ENCODE results near the gene KRT39. TPM values are rescaled to one million over a fixed set of nuclear protein-coding genes. Genes with fewer than 3 reads are reported as not detected.

KRT39 gene
- total and polyA plus RNA-seq, 2 of the 8 experiments (the other 6 are each of a cell fraction or from before 2014, with no cell fraction given), result not detected

Small RNA genes lying within 50 kb of the gene (small RNA-seq; reads per million reads assigned to genes)
- gene KRTAP3-4P (ENCODE audit: insufficient read depth), result not detected

Other genes with a start within 250 kb of the KRT39 start
Only the 30 nearest of the 33 such genes appear.
- gene KRT26, start 194.7 kb downstream of the KRT39 start, total RNA-seq (2021; fragmentation: NEBNext Ultra II Directional; extraction: Animal tissue kit (Norgen Biotek cat#: 25700)), result not detected in 2 replicates
- gene KRT26, start 194.7 kb downstream of the KRT39 start, polyA plus RNA-seq (2011; rRNA removed), result not detected in 2 replicates
- not detected in 2 replicates for gene KRT27, start 184.4 kb downstream of the KRT39 start, total RNA-seq (2021; fragmentation: NEBNext Ultra II Directional; extraction: Animal tissue kit (Norgen Biotek cat#: 25700))
- not detected in 2 replicates for gene KRT27, start 184.4 kb downstream of the KRT39 start, polyA plus RNA-seq (2011; rRNA removed)
- not detected in 2 replicates for gene KRT28, start 167.0 kb downstream of the KRT39 start, total RNA-seq (2021; fragmentation: NEBNext Ultra II Directional; extraction: Animal tissue kit (Norgen Biotek cat#: 25700))
- gene KRT28, start 167.0 kb downstream of the KRT39 start, polyA plus RNA-seq (2011; rRNA removed), result not detected in 2 replicates
- 31.3 and 39.4 TPM in 2 replicates for gene KRT10, start 144.3 kb downstream of the KRT39 start, total RNA-seq (2021; fragmentation: NEBNext Ultra II Directional; extraction: Animal tissue kit (Norgen Biotek cat#: 25700))
- gene KRT10, start 144.3 kb downstream of the KRT39 start, polyA plus RNA-seq (2011; rRNA removed), result 2.4 and 3.5 TPM in 2 replicates
- gene KRT12, start 99.7 kb downstream of the KRT39 start, total RNA-seq (2021; fragmentation: NEBNext Ultra II Directional; extraction: Animal tissue kit (Norgen Biotek cat#: 25700)), result not detected in 2 replicates
- gene KRT12, start 99.7 kb downstream of the KRT39 start, polyA plus RNA-seq (2011; rRNA removed), result 0.03 TPM in 1 of 2 replicates, not detected in the other
- not detected in 2 replicates for gene KRT20, start 81.7 kb downstream of the KRT39 start, total RNA-seq (2021; fragmentation: NEBNext Ultra II Directional; extraction: Animal tissue kit (Norgen Biotek cat#: 25700))
- not detected in 2 replicates for gene KRT20, start 81.7 kb downstream of the KRT39 start, polyA plus RNA-seq (2011; rRNA removed)
- gene KRT23, start 29.3 kb downstream of the KRT39 start, total RNA-seq (2021; fragmentation: NEBNext Ultra II Directional; extraction: Animal tissue kit (Norgen Biotek cat#: 25700)), result not detected in 2 replicates
- not detected in 2 replicates for gene KRT23, start 29.3 kb downstream of the KRT39 start, polyA plus RNA-seq (2011; rRNA removed)
- not detected in 2 replicates for gene KRT40, start 17.4 kb upstream of the KRT39 start, total RNA-seq (2021; fragmentation: NEBNext Ultra II Directional; extraction: Animal tissue kit (Norgen Biotek cat#: 25700))
- not detected in 2 replicates for gene KRT40, start 17.4 kb upstream of the KRT39 start, polyA plus RNA-seq (2011; rRNA removed)
- not detected in 2 replicates for gene KRTAP3-3, start 27.2 kb upstream of the KRT39 start, total RNA-seq (2021; fragmentation: NEBNext Ultra II Directional; extraction: Animal tissue kit (Norgen Biotek cat#: 25700))
- gene KRTAP3-3, start 27.2 kb upstream of the KRT39 start, polyA plus RNA-seq (2011; rRNA removed), result not detected in 2 replicates
- gene KRTAP3-2, start 33.0 kb upstream of the KRT39 start, total RNA-seq (2021; fragmentation: NEBNext Ultra II Directional; extraction: Animal tissue kit (Norgen Biotek cat#: 25700)), result not detected in 2 replicates
- not detected in 2 replicates for gene KRTAP3-2, start 33.0 kb upstream of the KRT39 start, polyA plus RNA-seq (2011; rRNA removed)
- gene KRTAP3-1, start 42.2 kb upstream of the KRT39 start, total RNA-seq (2021; fragmentation: NEBNext Ultra II Directional; extraction: Animal tissue kit (Norgen Biotek cat#: 25700)), result not detected in 2 replicates
- gene KRTAP3-1, start 42.2 kb upstream of the KRT39 start, polyA plus RNA-seq (2011; rRNA removed), result not detected in 2 replicates
- gene KRTAP1-5, start 60.3 kb upstream of the KRT39 start, total RNA-seq (2021; fragmentation: NEBNext Ultra II Directional; extraction: Animal tissue kit (Norgen Biotek cat#: 25700)), result not detected in 2 replicates
- gene KRTAP1-5, start 60.3 kb upstream of the KRT39 start, polyA plus RNA-seq (2011; rRNA removed), result not detected in 2 replicates
- gene KRTAP1-4, start 63.2 kb upstream of the KRT39 start, total RNA-seq (2021; fragmentation: NEBNext Ultra II Directional; extraction: Animal tissue kit (Norgen Biotek cat#: 25700)), result not detected in 2 replicates
- gene KRTAP1-4, start 63.2 kb upstream of the KRT39 start, polyA plus RNA-seq (2011; rRNA removed), result not detected in 2 replicates
- not detected in 2 replicates for gene KRTAP1-3, start 67.9 kb upstream of the KRT39 start, total RNA-seq (2021; fragmentation: NEBNext Ultra II Directional; extraction: Animal tissue kit (Norgen Biotek cat#: 25700))
- not detected in 2 replicates for gene KRTAP1-3, start 67.9 kb upstream of the KRT39 start, polyA plus RNA-seq (2011; rRNA removed)
- not detected in 2 replicates for gene KRTAP1-1, start 74.5 kb upstream of the KRT39 start, total RNA-seq (2021; fragmentation: NEBNext Ultra II Directional; extraction: Animal tissue kit (Norgen Biotek cat#: 25700))
- gene KRTAP1-1, start 74.5 kb upstream of the KRT39 start, polyA plus RNA-seq (2011; rRNA removed), result not detected in 2 replicates
- gene KRTAP2-1, start 80.4 kb upstream of the KRT39 start, total RNA-seq (2021; fragmentation: NEBNext Ultra II Directional; extraction: Animal tissue kit (Norgen Biotek cat#: 25700)), result not detected in 2 replicates
- not detected in 2 replicates for gene KRTAP2-1, start 80.4 kb upstream of the KRT39 start, polyA plus RNA-seq (2011; rRNA removed)
- gene KRTAP2-2, start 88.3 kb upstream of the KRT39 start, total RNA-seq (2021; fragmentation: NEBNext Ultra II Directional; extraction: Animal tissue kit (Norgen Biotek cat#: 25700)), result not detected in 2 replicates
- not detected in 2 replicates for gene KRTAP2-2, start 88.3 kb upstream of the KRT39 start, polyA plus RNA-seq (2011; rRNA removed)
- not detected in 2 replicates for gene KRTAP2-3, start 93.2 kb upstream of the KRT39 start, total RNA-seq (2021; fragmentation: NEBNext Ultra II Directional; extraction: Animal tissue kit (Norgen Biotek cat#: 25700))
- not detected in 2 replicates for gene KRTAP2-3, start 93.2 kb upstream of the KRT39 start, polyA plus RNA-seq (2011; rRNA removed)
- gene KRTAP2-4, start 98.9 kb upstream of the KRT39 start, total RNA-seq (2021; fragmentation: NEBNext Ultra II Directional; extraction: Animal tissue kit (Norgen Biotek cat#: 25700)), result not detected in 2 replicates
- gene KRTAP2-4, start 98.9 kb upstream of the KRT39 start, polyA plus RNA-seq (2011; rRNA removed), result not detected in 2 replicates
- gene KRTAP4-7, start 117.2 kb upstream of the KRT39 start, total RNA-seq (2021; fragmentation: NEBNext Ultra II Directional; extraction: Animal tissue kit (Norgen Biotek cat#: 25700)), result not detected in 2 replicates
- gene KRTAP4-7, start 117.2 kb upstream of the KRT39 start, polyA plus RNA-seq (2011; rRNA removed), result not detected in 2 replicates
- gene KRTAP4-8, start 131.2 kb upstream of the KRT39 start, total RNA-seq (2021; fragmentation: NEBNext Ultra II Directional; extraction: Animal tissue kit (Norgen Biotek cat#: 25700)), result not detected in 2 replicates
- gene KRTAP4-8, start 131.2 kb upstream of the KRT39 start, polyA plus RNA-seq (2011; rRNA removed), result not detected in 2 replicates
- not detected in 2 replicates for gene KRTAP4-16, start 135.3 kb upstream of the KRT39 start, total RNA-seq (2021; fragmentation: NEBNext Ultra II Directional; extraction: Animal tissue kit (Norgen Biotek cat#: 25700))
- gene KRTAP4-16, start 135.3 kb upstream of the KRT39 start, polyA plus RNA-seq (2011; rRNA removed), result not detected in 2 replicates
- gene KRTAP4-9, start 138.4 kb upstream of the KRT39 start, total RNA-seq (2021; fragmentation: NEBNext Ultra II Directional; extraction: Animal tissue kit (Norgen Biotek cat#: 25700)), result not detected in 2 replicates
- gene KRTAP4-9, start 138.4 kb upstream of the KRT39 start, polyA plus RNA-seq (2011; rRNA removed), result 0.06 TPM in 1 of 2 replicates, not detected in the other
- not detected in 2 replicates for gene KRTAP4-11, start 151.4 kb upstream of the KRT39 start, total RNA-seq (2021; fragmentation: NEBNext Ultra II Directional; extraction: Animal tissue kit (Norgen Biotek cat#: 25700))
- gene KRTAP4-11, start 151.4 kb upstream of the KRT39 start, polyA plus RNA-seq (2011; rRNA removed), result not detected in 2 replicates
- not detected in 2 replicates for gene KRTAP4-12, start 157.2 kb upstream of the KRT39 start, total RNA-seq (2021; fragmentation: NEBNext Ultra II Directional; extraction: Animal tissue kit (Norgen Biotek cat#: 25700))
- not detected in 2 replicates for gene KRTAP4-12, start 157.2 kb upstream of the KRT39 start, polyA plus RNA-seq (2011; rRNA removed)
- gene KRTAP4-6, start 173.6 kb upstream of the KRT39 start, total RNA-seq (2021; fragmentation: NEBNext Ultra II Directional; extraction: Animal tissue kit (Norgen Biotek cat#: 25700)), result not detected in 2 replicates
- gene KRTAP4-6, start 173.6 kb upstream of the KRT39 start, polyA plus RNA-seq (2011; rRNA removed), result not detected in 2 replicates
- gene KRTAP4-5, start 182.9 kb upstream of the KRT39 start, total RNA-seq (2021; fragmentation: NEBNext Ultra II Directional; extraction: Animal tissue kit (Norgen Biotek cat#: 25700)), result not detected in 2 replicates
- not detected in 2 replicates for gene KRTAP4-5, start 182.9 kb upstream of the KRT39 start, polyA plus RNA-seq (2011; rRNA removed)
- gene KRTAP4-4, start 193.8 kb upstream of the KRT39 start, total RNA-seq (2021; fragmentation: NEBNext Ultra II Directional; extraction: Animal tissue kit (Norgen Biotek cat#: 25700)), result not detected in 2 replicates
- gene KRTAP4-4, start 193.8 kb upstream of the KRT39 start, polyA plus RNA-seq (2011; rRNA removed), result not detected in 2 replicates
- gene KRTAP4-3, start 201.3 kb upstream of the KRT39 start, total RNA-seq (2021; fragmentation: NEBNext Ultra II Directional; extraction: Animal tissue kit (Norgen Biotek cat#: 25700)), result not detected in 2 replicates
- gene KRTAP4-3, start 201.3 kb upstream of the KRT39 start, polyA plus RNA-seq (2011; rRNA removed), result not detected in 2 replicates
- gene KRTAP4-2, start 211.3 kb upstream of the KRT39 start, total RNA-seq (2021; fragmentation: NEBNext Ultra II Directional; extraction: Animal tissue kit (Norgen Biotek cat#: 25700)), result not detected in 2 replicates
- gene KRTAP4-2, start 211.3 kb upstream of the KRT39 start, polyA plus RNA-seq (2011; rRNA removed), result not detected in 2 replicates